Upper lobe of left lung (tissue), 4 donors: ENCODE measurements around the gene MICAL3.

Experiments used
- POLR2A ChIP-seq, 4 donors: fragments of 450-650 bp; IDR thresholded peaks; one replicate each; pipeline ENCODE4 v1.5.1; 2016 to 2017; ENCODE audit warnings: antibody characterized with exemption in 4 of 4, mild to moderate bottlenecking in 2 of 4
- TF ChIP-seq, protein P1 (sequence below), 6 experiments: fragments of 450-650 bp in 4 of 6; fragments of 200-600 bp in 2 of 6; sonication (generic) in 2 of 6; IDR thresholded peaks; one replicate each; pipeline ENCODE4 v1.5.1; 2016 to 2019; ENCODE audit warnings: antibody characterized with exemption in 6 of 6

DNA sequence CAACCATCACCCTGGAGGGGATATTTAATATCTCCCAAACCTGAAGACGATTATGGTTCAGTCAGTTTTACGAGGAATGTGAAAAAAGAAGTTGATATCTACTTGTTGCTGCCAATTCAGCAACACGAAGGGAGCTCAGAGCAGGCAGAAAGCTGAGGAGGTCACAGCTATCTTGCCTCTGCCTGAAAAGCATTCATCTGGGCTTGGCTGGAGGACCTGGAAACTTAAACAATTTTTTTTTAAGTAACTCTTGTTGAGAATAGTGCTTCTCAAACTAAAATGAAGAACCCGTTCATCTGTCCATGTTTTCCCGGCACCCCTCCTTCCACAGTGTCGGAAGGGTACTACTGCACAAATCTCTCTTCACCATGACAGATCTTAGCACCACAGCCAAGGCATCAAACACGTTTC lies 98.9 kb downstream of the MICAL3 start:
- TF ChIP-seq, protein P1, sequence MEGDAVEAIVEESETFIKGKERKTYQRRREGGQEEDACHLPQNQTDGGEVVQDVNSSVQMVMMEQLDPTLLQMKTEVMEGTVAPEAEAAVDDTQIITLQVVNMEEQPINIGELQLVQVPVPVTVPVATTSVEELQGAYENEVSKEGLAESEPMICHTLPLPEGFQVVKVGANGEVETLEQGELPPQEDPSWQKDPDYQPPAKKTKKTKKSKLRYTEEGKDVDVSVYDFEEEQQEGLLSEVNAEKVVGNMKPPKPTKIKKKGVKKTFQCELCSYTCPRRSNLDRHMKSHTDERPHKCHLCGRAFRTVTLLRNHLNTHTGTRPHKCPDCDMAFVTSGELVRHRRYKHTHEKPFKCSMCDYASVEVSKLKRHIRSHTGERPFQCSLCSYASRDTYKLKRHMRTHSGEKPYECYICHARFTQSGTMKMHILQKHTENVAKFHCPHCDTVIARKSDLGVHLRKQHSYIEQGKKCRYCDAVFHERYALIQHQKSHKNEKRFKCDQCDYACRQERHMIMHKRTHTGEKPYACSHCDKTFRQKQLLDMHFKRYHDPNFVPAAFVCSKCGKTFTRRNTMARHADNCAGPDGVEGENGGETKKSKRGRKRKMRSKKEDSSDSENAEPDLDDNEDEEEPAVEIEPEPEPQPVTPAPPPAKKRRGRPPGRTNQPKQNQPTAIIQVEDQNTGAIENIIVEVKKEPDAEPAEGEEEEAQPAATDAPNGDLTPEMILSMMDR (IDR thresholded peaks at IDR 0.05): no peak
- TF ChIP-seq POLR2A (IDR thresholded peaks at IDR 0.05): no peak
